ENCODE results near the gene TLE1. TPM values are rescaled to one million over a fixed set of nuclear protein-coding genes. Genes with fewer than 3 reads are reported as not detected.

TLE1 gene
- total and polyA plus RNA-seq, 10 of the 15 experiments (the other 5 are each of a cell fraction or from before 2014, with no cell fraction given): 0.04 to 0.23 (median 0.10) TPM; not detected in 6

- TF ChIP-seq NFXL1 (IDR thresholded peaks at IDR 0.05; ENCODE audit: borderline replicate concordance) (no peak), WRNIP1 (IDR thresholded peaks at IDR 0.05; ENCODE audit: borderline replicate concordance, low read depth, low read length) (no peak)
Measured at GRCh38 chr9:81548911-81549310, 140.4 kb downstream of the TLE1 start (continued).

- SMC1A ChIA-PET (ENCODE audit: uncharacterized antibody, unreplicated experiment): interaction anchor here (1.2 kb wide), 1 partner anchor 9 kb away, joined by 3 read pairs; no protein-coding TSS in a partner anchor
- CTCF ChIA-PET: no interaction called here
- ATAC-seq: no peak
- Histone ChIP-seq H4K20me1 (ENCODE audit: control insufficient read depth, insufficient read depth) (no peaks in the 10 kb centered on the region), H3K9ac (ENCODE audit: control insufficient read depth, insufficient read depth, low read length) (no peak overlapping the region), H3K79me2 (ENCODE audit: control insufficient read depth, insufficient read depth, low read length) (no peaks in the 10 kb centered on the region), H3K4me3 (no peak overlapping the region), H2AFZ (ENCODE audit: control insufficient read depth, low read depth, low read length) (no peak overlapping the region), H3K4me1 (ENCODE audit: control insufficient read depth, insufficient read depth, low read length) (no peaks in the 10 kb centered on the region), H3K27me3 (replicated peaks in 1 of 2; ENCODE audit: control insufficient read depth in 2 of 2, insufficient read depth in 2 of 2, low read length in 1 of 2) (no peaks in the 10 kb centered on the region), H3K9me3 (replicated peaks; ENCODE audit: control insufficient read depth, insufficient read depth, low read length) (no peaks in the 10 kb centered on the region), H3K4me2 (ENCODE audit: control insufficient read depth, insufficient read depth) (no peak overlapping the region), H3K36me3 (ENCODE audit: control insufficient read depth in 2 of 2, insufficient read depth in 2 of 2, low read length in 1 of 2) (no peaks in the 10 kb centered on the region), H3K27ac (ENCODE audit: control insufficient read depth, insufficient read depth) (no peak overlapping the region)
- BruUV-seq (replicated peaks): no TSS peak
- 27% methylated on average over 4 of the region's 4 CpGs for WGBS (ENCODE audit: insufficient coverage, insufficient replicate concordance, low lambda C conversion rate, missing lambda C conversion rate)
- intact Hi-C loops (cut with micrococcal nuclease; ENCODE audit: unreplicated experiment): no loop called here
- RAD21 ChIA-PET (ENCODE audit: unreplicated experiment): no interaction called here
- FAIRE-seq: no peak
- POLR2A ChIA-PET: no interaction called here
- no peak for DNase-seq (ENCODE audit: low read depth, low spot score)
- in situ Hi-C loops (cut with MboI): no loop called here
- TF ChIP-seq ZSCAN29 (IDR thresholded peaks at IDR 0.05): no peak
- no peak for TF ChIP-seq E2F8 (IDR thresholded peaks at IDR 0.05; ENCODE audit: low read depth, partially characterized antibody)
- TF ChIP-seq ZNF207 (IDR thresholded peaks at IDR 0.05; ENCODE audit: borderline replicate concordance): no peak
- no peak for TF ChIP-seq ZNF384 (IDR thresholded peaks at IDR 0.05; ENCODE audit: borderline replicate concordance, low read depth, low read length)
- TF ChIP-seq ZBTB33 (IDR thresholded peaks at IDR 0.05): no peak
- TF ChIP-seq ZBTB40 (IDR thresholded peaks at IDR 0.05; ENCODE audit: borderline replicate concordance): no peak
- no peak for TF ChIP-seq NR2F1 (conservative IDR thresholded peaks at IDR 0.05)
- no peak for TF ChIP-seq POU2F2 (IDR thresholded peaks at IDR 0.05; ENCODE audit: borderline replicate concordance, low read depth, low read length)
- no peak for TF ChIP-seq MXI1 (IDR thresholded peaks at IDR 0.05; ENCODE audit: low read depth, low read length)
- no peak for TF ChIP-seq KAT2A (conservative IDR thresholded peaks at IDR 0.05; ENCODE audit: control insufficient read depth, low read depth, low read length)
- no peak for TF ChIP-seq CBX5 (IDR thresholded peaks at IDR 0.05; ENCODE audit: low read depth)
- TF ChIP-seq SMC3 (IDR thresholded peaks at IDR 0.05; ENCODE audit: borderline replicate concordance, low read length): no peak
Measured at GRCh38 chr9:81546489-81546888, 142.9 kb downstream of the TLE1 start.

All from GM12878 (cell line).